D721Med (cell line): ENCODE measurements around the gene LACTBL1.

Source experiments
- DNase-seq: peaks from one replicate; pipeline ENCODE4 v3.0.0; 2011; ENCODE audit warnings: low spot score; ENCODE audit not compliant: insufficient read length
- FAIRE-seq: peaks from 2 replicates; lab custom pipeline; 2011; peaks lifted over from hg19 to GRCh38; lab: Jason Lieb, UNC
- TF ChIP-seq, protein P1 (sequence below): IDR thresholded peaks from 2 replicates; pipeline ENCODE4 v1.5.1; 2012; ENCODE audit warnings: mild to moderate bottlenecking, control low read depth; ENCODE audit not compliant: insufficient read depth; ENCODE audit errors: missing control alignments

LACTBL1 gene

DNA sequence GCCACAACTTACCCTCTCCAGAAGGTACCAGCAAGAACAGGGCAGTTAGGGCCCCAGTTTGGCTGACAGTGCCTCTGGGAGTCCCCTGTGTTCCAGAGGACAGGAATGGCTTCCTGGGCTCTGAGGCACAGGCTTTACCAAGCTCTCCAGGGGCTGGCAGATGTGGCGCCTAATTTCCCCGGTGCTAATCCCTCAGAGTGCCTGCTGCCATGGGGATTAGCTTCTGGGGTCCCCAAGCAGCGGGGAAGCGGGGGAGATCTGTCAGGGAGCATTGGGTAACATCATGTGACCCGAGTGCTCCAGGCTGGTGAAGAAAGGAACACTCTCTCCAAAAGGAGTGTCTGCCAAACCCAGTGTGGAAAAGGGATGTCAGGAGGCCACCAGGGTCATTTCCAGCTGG, at the start of gene LACTBL1:
Gene LACTBL1, minus strand, starts transcription at position 107 of the 400 bp plus-strand sequence. CDS start 550 bp downstream, outside the sequence.
- no peak for DNase-seq
- TF ChIP-seq, protein P1, sequence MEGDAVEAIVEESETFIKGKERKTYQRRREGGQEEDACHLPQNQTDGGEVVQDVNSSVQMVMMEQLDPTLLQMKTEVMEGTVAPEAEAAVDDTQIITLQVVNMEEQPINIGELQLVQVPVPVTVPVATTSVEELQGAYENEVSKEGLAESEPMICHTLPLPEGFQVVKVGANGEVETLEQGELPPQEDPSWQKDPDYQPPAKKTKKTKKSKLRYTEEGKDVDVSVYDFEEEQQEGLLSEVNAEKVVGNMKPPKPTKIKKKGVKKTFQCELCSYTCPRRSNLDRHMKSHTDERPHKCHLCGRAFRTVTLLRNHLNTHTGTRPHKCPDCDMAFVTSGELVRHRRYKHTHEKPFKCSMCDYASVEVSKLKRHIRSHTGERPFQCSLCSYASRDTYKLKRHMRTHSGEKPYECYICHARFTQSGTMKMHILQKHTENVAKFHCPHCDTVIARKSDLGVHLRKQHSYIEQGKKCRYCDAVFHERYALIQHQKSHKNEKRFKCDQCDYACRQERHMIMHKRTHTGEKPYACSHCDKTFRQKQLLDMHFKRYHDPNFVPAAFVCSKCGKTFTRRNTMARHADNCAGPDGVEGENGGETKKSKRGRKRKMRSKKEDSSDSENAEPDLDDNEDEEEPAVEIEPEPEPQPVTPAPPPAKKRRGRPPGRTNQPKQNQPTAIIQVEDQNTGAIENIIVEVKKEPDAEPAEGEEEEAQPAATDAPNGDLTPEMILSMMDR, result no peak
- no peak for FAIRE-seq

DNA sequence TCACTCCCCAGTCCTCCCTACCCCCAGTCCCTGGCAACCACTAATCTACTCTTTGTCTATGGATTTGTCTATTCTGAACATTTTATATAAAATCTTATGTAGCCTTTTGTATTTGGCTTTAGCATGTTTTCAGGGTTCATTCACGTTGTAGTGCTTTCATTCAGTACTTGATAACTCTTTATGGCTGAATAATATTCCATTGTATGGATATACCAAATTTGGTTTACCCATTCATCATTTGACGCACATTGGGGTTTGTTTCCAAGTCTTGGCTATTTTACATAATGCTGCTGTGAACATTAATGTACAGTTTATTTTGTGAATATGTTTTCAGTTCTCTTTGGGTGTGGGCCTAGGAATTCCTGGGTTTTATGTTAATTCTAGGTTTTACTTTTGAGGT, 49.2 kb upstream of the LACTBL1 start:
- FAIRE-seq, result no peak
- no peak for DNase-seq
- TF ChIP-seq, protein P1, result no peak

GRCh38 chr1:23020706-23021405, 48.2 kb upstream of the LACTBL1 start:
- no peak for FAIRE-seq
- no peak for DNase-seq

GRCh38 chr1:23019863-23020625, 47.4 kb upstream of the LACTBL1 start:
- FAIRE-seq, result no peak
- TF ChIP-seq, protein P1, result no peak
- no peak for DNase-seq

More at GRCh38 chr1:23020706-23021405, 48.2 kb upstream of the LACTBL1 start:
- TF ChIP-seq, protein P1, result no peak

- DNase-seq (peak; percentile 44), FAIRE-seq (no peak)
- TF ChIP-seq, protein P1, result peak; percentile 6
Observed at GRCh38 chr1:23019094-23019862, 46.6 kb upstream of the LACTBL1 start, which contains the start of gene KDM1A. Gene KDM1A (plus strand): TSS chr1:23019468. CDS start chr1:23019597, 129 bp downstream.

- DNase-seq (no peak), FAIRE-seq (no peak)
- TF ChIP-seq, protein P1, result no peak
Observed at GRCh38 chr1:23018661-23019093, 46.0 kb upstream of the LACTBL1 start.
